Left lung (tissue), 14 donors: ENCODE results near the gene UGT1A7. TPM values are rescaled to one million over a fixed set of nuclear protein-coding genes. Genes with fewer than 3 reads are reported as not detected.
"Not testable (repeated sequence)": the region's sequence is repeated elsewhere in the genome, so short reads cannot be mapped to it uniquely, and the experiment has no call there.

Experiments used
- ATAC-seq: fragments of 200-7000 bp; cut with Tn5 transposase; one replicate; pipeline ENCODE4 v1.9.1; 2020; ENCODE audit warnings: moderate library complexity
- DNase-seq, 4 donors: peaks; one replicate each; pipeline ENCODE4 v3.0.0-alpha.2; 2013 to 2020
- H3K27ac ChIP-seq, 2 donors: fragments of 200-600 bp; sonication (generic) in 1 of 2; one replicate each; pipeline versions ENCODE4 v1.5.0 to v1.8.0; 2020 to 2021
- H3K27me3 ChIP-seq, 2 donors: fragments of 200-600 bp; sonication (generic) in 1 of 2; one replicate each; pipeline versions ENCODE4 v1.5.0 to v1.8.0; 2020 to 2021
- H3K36me3 ChIP-seq, 2 donors: fragments of 200-600 bp; sonication (generic) in 1 of 2; one replicate each; pipeline versions ENCODE4 v1.5.0 to v1.8.0; 2020 to 2021
- H3K4me1 ChIP-seq, 2 donors: fragments of 200-600 bp; one replicate each; pipeline ENCODE4 v1.8.0; 2021
- H3K4me3 ChIP-seq, 2 donors: fragments of 200-600 bp; sonication (generic) in 1 of 2; one replicate each; pipeline versions ENCODE4 v1.5.0 to v1.8.0; 2020 to 2021; ENCODE audit warnings: mild to moderate bottlenecking in 1 of 2
- H3K9me3 ChIP-seq, 2 donors: fragments of 200-600 bp; sonication (generic) in 1 of 2; one replicate each; pipeline versions ENCODE4 v1.5.0 to v1.8.0; 2020 to 2021
- intact Hi-C, 2 donors: fragments of 100-400 bp; cut with DNase I; formaldehyde crosslinking; loops; one replicate each; pipeline versions ENCODE4 v1.11.2 to v1.14.2; 2022
- long read RNA-seq, 12 donors: library from polyadenylated mRNA in 2 of 12; unstranded in 2 of 12; transcript quantifications; one replicate each; pipeline ENCODE4 v2.0.0 and lab custom pipeline, GENCODE V29; 2019 to 2026
- polyA plus RNA-seq, 6 donors: library from polyadenylated mRNA; unstranded; fragments of 120-200 nt; gene quantifications; one replicate each; pipeline ENCODE4 v1.2.1, GENCODE V29; 2013; ENCODE audit not compliant: insufficient read length in 6 of 6
- total RNA-seq, 2 donors: library from RNA; stranded (reverse); fragmentation: NEBNext Ultra II Directional; extraction: Animal tissue kit (Norgen Biotek cat#: 25700); gene quantifications; one replicate each; pipeline ENCODE4 v1.2.1, GENCODE V29; 2021
- TF ChIP-seq, protein P1 (sequence below), 2 donors: fragments of 200-600 bp; sonication (generic) in 1 of 2; IDR thresholded peaks; one replicate each; pipeline versions ENCODE4 v1.5.0 to v1.8.0; 2021; ENCODE audit warnings: antibody characterized with exemption in 2 of 2
- donor health status: DM: no; HTN: yes; CAD: no.
- donor health status: DM: no; HTN: no; CAD: no.

Gene UGT1A7
- total RNA-seq = not detected
- not detected for polyA plus RNA-seq
- long read RNA-seq, donor 1 = 0 reads
- long read RNA-seq, donor 2 = 0 reads
- long read RNA-seq, donor 3 = 0 reads
- long read RNA-seq, donor 4 = 0 reads
- long read RNA-seq, donor 5 = 0 reads
- long read RNA-seq, donor 6 = 0 reads
- long read RNA-seq, donor 7 = 0 reads
- long read RNA-seq, donor 8 = 0 reads
- long read RNA-seq, donor 9 = 0 reads
- long read RNA-seq, donor 10 = 0 reads
- long read RNA-seq, donor 11 = 0 reads
- long read RNA-seq, donor 12 = 0 reads

- H3K4me1 ChIP-seq = no peaks in the 10 kb centered on the region
- H3K4me3 ChIP-seq = no peak within 1 kb of the TSS
- no peak within 1 kb of the TSS for H3K27ac ChIP-seq
- DNase-seq = no peak
- no peaks in the 10 kb centered on the region for H3K36me3 ChIP-seq
- no peak for ATAC-seq
- no peaks in the 10 kb centered on the region for H3K27me3 ChIP-seq
- TF ChIP-seq, protein P1, sequence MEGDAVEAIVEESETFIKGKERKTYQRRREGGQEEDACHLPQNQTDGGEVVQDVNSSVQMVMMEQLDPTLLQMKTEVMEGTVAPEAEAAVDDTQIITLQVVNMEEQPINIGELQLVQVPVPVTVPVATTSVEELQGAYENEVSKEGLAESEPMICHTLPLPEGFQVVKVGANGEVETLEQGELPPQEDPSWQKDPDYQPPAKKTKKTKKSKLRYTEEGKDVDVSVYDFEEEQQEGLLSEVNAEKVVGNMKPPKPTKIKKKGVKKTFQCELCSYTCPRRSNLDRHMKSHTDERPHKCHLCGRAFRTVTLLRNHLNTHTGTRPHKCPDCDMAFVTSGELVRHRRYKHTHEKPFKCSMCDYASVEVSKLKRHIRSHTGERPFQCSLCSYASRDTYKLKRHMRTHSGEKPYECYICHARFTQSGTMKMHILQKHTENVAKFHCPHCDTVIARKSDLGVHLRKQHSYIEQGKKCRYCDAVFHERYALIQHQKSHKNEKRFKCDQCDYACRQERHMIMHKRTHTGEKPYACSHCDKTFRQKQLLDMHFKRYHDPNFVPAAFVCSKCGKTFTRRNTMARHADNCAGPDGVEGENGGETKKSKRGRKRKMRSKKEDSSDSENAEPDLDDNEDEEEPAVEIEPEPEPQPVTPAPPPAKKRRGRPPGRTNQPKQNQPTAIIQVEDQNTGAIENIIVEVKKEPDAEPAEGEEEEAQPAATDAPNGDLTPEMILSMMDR (IDR thresholded peaks at IDR 0.05) = no peak
- H3K9me3 ChIP-seq = no peaks in the 10 kb centered on the region
- intact Hi-C loops = no loop called here
These were observed at the start of gene UGT1A7 for GRCh38 chr2:233681521-233682099. Gene UGT1A7, plus strand, starts transcription at chr2:233681901. Its CDS starts 37 bp downstream, at chr2:233681938.

GRCh38 chr2:233636306-233636705 lies 45.4 kb upstream of the UGT1A7 start, which contains the start of gene UGT1A10:
Gene UGT1A10, plus strand, starts transcription at chr2:233636448. Its CDS starts 75 bp downstream, at chr2:233636523.
- H3K4me1 ChIP-seq, DNase-seq, H3K4me3 ChIP-seq, H3K27me3 ChIP-seq, H3K27ac ChIP-seq, H3K9me3 ChIP-seq, H3K36me3 ChIP-seq, ATAC-seq, intact Hi-C loops: not testable (repeated sequence)

- no peak for ATAC-seq
- Histone ChIP-seq H3K4me1 (no peaks in the 10 kb centered on the region), H3K9me3 (peaks cover 0 to 2% of the 10 kb centered on the region in 2 donors), H3K27ac (no peak overlapping the region), H3K36me3 (no peaks in the 10 kb centered on the region), H3K27me3 (no peaks in the 10 kb centered on the region), H3K4me3 (no peak overlapping the region)
- TF ChIP-seq, protein P1 (IDR thresholded peaks at IDR 0.05) = no peak
- no peak for DNase-seq
- intact Hi-C loops = no loop called here
These were observed 42.9 kb upstream of the UGT1A7 start for GRCh38 chr2:233638836-233639235.

DNA sequence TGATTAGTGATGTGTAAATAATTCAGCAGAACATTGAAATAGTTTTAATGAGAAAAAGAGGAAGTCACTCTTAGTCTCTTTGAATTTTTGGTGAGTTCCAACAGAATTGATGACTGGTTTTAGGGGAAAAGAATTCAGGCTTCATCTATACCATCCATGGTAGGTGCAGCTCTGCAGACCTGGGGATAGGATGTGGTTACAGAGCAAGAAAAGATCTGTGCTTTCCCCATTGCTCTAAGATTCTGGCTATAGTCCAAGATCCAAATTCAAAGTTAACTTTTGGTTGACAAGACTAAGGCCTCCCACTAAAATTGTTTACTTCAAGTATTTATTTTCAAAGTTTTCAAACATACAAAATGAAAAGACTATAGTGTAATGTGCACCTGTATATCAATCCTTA lies 41.8 kb upstream of the UGT1A7 start:
- TF ChIP-seq, protein P1 (IDR thresholded peaks at IDR 0.05) = no peak
- H3K4me1 ChIP-seq = no peaks in the 10 kb centered on the region
- no peak overlapping the region for H3K4me3 ChIP-seq
- ATAC-seq = no peak
- intact Hi-C loops = no loop called here
- DNase-seq = no peak
- H3K9me3 ChIP-seq = peaks cover 0 to 2% of the 10 kb centered on the region in 2 donors
- H3K27ac ChIP-seq = no peak overlapping the region
- H3K36me3 ChIP-seq = no peaks in the 10 kb centered on the region
- no peaks in the 10 kb centered on the region for H3K27me3 ChIP-seq

DNA sequence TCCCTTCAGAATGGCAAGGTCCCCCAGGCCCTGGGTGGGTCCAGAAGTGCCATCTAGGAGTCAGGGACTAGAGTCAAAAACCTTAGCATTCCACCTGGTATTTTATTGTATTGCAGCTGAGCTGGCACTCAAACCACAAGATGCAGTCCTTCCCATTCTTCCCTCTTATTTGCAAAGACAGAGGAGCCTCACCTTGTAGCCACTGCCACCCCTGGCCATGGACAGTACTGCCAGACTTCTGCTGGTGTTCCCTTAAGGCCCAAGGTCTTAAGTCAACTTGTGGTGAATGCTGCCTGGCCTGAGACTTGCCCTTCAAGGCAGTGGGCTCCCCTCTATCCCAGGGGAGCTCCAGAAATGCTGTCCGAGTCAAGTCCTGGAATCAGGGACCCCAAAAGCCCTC lies 38.6 kb upstream of the UGT1A7 start:
- intact Hi-C loops = no loop called here
- no peak for ATAC-seq
- H3K36me3 ChIP-seq = no peaks in the 10 kb centered on the region
- H3K9me3 ChIP-seq = peaks cover 0 to 18% of the 10 kb centered on the region in 2 donors
- DNase-seq = no peak
- H3K27ac ChIP-seq = no peak overlapping the region
- no peaks in the 10 kb centered on the region for H3K27me3 ChIP-seq
- H3K4me3 ChIP-seq = no peak overlapping the region
- TF ChIP-seq, protein P1 (IDR thresholded peaks at IDR 0.05) = no peak
- no peaks in the 10 kb centered on the region for H3K4me1 ChIP-seq

DNA sequence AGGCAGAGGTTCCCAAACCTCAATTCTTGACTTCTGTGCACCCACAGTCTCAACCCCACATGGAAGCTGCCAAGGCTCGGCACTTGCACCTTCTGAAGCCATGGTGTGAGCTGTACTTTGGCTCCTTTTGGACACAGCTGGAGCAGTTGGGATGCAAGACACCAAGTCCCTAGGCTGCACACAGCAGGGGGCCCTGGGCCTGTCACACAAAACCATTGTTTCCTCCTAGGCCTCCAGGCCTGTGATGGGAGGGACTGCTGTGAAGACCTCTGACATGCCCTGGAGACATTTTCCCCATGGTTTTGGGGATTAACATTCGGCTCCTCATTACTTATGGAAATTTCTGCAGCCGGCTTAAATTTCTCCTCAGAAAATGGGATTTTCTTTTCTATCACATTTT lies 35.7 kb upstream of the UGT1A7 start:
- H3K4me1 ChIP-seq, DNase-seq, H3K36me3 ChIP-seq, H3K27me3 ChIP-seq, H3K4me3 ChIP-seq, intact Hi-C loops, H3K27ac ChIP-seq, ATAC-seq: not testable (repeated sequence)
- peaks cover 0 to 18% of the 10 kb centered on the region in 2 donors for H3K9me3 ChIP-seq
